C1 segment of cervical spinal cord (tissue), 14 donors: Measurements from ENCODE around the gene ARHGAP20.

ENCODE experiments used
- DNase-seq, 14 donors: peaks; one replicate each; lab custom pipeline; 2025; lab: John Stamatoyannopoulos, UW

The ARHGAP20 gene

GRCh38 chr11:110711776-110712658 is at the start of gene ARHGAP20:
TSS of gene ARHGAP20 (minus strand) at chr11:110712437. CDS start at chr11:110712231, 206 bp downstream.
- peak in 13 of 14 donors; percentile 1 to 77 (median 49) for DNase-seq

GRCh38 chr11:110761991-110762390 is 49.8 kb upstream of the ARHGAP20 start:
- DNase-seq, result no peak

GRCh38 chr11:110761131-110761530 is 48.9 kb upstream of the ARHGAP20 start:
- no peak for DNase-seq

GRCh38 chr11:110759972-110760381 is 47.7 kb upstream of the ARHGAP20 start:
- DNase-seq, result no peak

GRCh38 chr11:110757962-110758755 is 45.9 kb upstream of the ARHGAP20 start:
- DNase-seq, result no peak

GRCh38 chr11:110757066-110757465 is 44.8 kb upstream of the ARHGAP20 start:
- no peak for DNase-seq

- DNase-seq, result no peak
These were observed 43.7 kb upstream of the ARHGAP20 start for GRCh38 chr11:110755941-110756340.

GRCh38 chr11:110752890-110753289 is 40.7 kb upstream of the ARHGAP20 start:
- no peak for DNase-seq

GRCh38 chr11:110750100-110750499 is 37.9 kb upstream of the ARHGAP20 start:
- DNase-seq, result no peak

- DNase-seq, result no peak
These were observed 35.3 kb upstream of the ARHGAP20 start for GRCh38 chr11:110747531-110747930.

GRCh38 chr11:110738641-110739040 is 26.4 kb upstream of the ARHGAP20 start:
- DNase-seq, result no peak

GRCh38 chr11:110737593-110737992 is 25.4 kb upstream of the ARHGAP20 start:
- no peak for DNase-seq

GRCh38 chr11:110736171-110736553 is 23.9 kb upstream of the ARHGAP20 start:
- DNase-seq, result no peak

GRCh38 chr11:110735455-110736170 is 23.4 kb upstream of the ARHGAP20 start:
- DNase-seq, result no peak

- no peak for DNase-seq
These were observed 22.6 kb upstream of the ARHGAP20 start for GRCh38 chr11:110734790-110735189.

- DNase-seq, result no peak
These were observed 18.5 kb upstream of the ARHGAP20 start for GRCh38 chr11:110730773-110731172.

GRCh38 chr11:110728883-110729282 is 16.6 kb upstream of the ARHGAP20 start:
- no peak for DNase-seq

GRCh38 chr11:110728476-110728875 is 16.2 kb upstream of the ARHGAP20 start:
- no peak for DNase-seq

- no peak for DNase-seq
These were observed 12.1 kb upstream of the ARHGAP20 start for GRCh38 chr11:110724358-110724757.

GRCh38 chr11:110720431-110721275 is 8.4 kb upstream of the ARHGAP20 start:
- DNase-seq, result no peak

GRCh38 chr11:110716361-110716760 is 4.1 kb upstream of the ARHGAP20 start:
- no peak for DNase-seq
